GM18858 (cell line): ENCODE results near the gene PLAAT4.
"Not testable (repeated sequence)": the region's sequence is repeated elsewhere in the genome, so short reads cannot be mapped to it uniquely, and the experiment has no call there.

Experiments used
- ATAC-seq: cut with Tn5 transposase; IDR thresholded peaks from one replicate; pipeline ENCODE4 v1.9.1; 2021; ENCODE audit not compliant: unreplicated experiment

Gene PLAAT4

GRCh38 chr11:63537293-63538101 is 889 bp downstream of the PLAAT4 start:
- ATAC-seq: no peak

DNA sequence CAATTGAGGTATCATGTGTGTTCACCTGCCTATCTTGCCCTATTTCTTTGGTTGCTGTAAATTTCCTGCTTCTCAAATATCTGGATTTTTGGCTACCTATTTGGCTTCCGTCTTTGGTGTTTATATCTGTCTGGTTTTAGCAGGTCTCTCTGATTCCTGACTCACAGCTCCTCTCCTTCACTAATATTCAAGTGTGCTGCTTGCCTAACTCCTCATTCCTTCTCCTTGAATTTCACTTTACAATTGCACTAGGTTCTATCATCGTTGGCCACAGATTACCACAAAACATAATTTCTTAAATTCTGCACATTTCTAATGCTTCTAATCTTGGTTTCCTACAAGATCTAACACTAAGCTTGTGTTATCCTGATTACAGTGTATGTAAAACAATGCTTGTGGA is 5.9 kb downstream of the PLAAT4 start:
- not testable (repeated sequence) for ATAC-seq

DNA sequence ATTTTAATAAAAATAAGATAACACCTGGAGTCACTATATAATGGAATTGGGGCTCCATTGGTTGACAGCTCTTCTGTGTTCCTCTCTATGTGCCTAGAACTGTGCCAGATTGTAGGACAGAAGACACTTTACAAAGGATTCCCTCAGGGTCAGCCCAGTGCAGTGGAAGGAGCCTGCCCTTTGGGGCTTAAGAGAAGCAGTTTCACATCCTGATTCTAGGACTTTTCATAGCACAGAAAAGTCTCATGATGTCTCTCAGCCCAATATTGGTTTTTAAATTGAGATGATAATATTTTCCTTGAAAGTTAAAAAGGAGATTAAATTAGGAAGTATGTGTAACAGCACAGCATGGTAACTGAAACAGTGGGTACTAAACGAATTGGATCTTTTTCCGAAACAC is 7.1 kb downstream of the PLAAT4 start:
- ATAC-seq: no peak

GRCh38 chr11:63547061-63547460 is 10.5 kb downstream of the PLAAT4 start:
- ATAC-seq: no peak

- no peak for ATAC-seq
Measured at GRCh38 chr11:63548178-63548577, 11.6 kb downstream of the PLAAT4 start.

GRCh38 chr11:63549411-63549810 is 12.8 kb downstream of the PLAAT4 start:
- no peak for ATAC-seq

DNA sequence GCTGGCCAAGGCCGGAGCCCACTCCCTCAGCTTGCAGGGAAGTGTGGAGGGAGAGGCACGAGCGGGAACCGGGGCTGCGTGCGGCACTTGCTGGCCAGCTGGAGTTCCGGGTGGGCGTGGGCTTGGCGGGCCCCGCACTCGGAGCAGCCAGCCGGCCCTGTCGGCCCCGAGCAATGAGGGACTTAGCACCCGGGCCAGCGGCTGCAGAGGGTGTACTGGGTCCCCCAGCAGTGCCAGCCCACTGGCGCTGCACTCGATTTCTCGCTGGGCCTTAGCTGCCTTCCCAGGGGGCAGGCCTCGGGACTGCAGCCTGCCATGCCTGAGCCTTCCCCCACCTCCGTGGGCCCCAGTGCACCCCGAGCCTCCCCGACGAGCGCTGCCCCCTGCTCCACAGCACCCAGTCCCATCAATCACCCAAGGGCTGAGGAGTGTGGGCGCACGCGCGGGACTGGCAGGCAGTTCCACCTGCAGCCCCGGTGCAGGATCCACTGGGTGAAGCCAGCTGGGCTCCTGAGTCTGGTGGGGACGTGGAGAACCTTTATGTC is 13.6 kb downstream of the PLAAT4 start:
- not testable (repeated sequence) for ATAC-seq

DNA sequence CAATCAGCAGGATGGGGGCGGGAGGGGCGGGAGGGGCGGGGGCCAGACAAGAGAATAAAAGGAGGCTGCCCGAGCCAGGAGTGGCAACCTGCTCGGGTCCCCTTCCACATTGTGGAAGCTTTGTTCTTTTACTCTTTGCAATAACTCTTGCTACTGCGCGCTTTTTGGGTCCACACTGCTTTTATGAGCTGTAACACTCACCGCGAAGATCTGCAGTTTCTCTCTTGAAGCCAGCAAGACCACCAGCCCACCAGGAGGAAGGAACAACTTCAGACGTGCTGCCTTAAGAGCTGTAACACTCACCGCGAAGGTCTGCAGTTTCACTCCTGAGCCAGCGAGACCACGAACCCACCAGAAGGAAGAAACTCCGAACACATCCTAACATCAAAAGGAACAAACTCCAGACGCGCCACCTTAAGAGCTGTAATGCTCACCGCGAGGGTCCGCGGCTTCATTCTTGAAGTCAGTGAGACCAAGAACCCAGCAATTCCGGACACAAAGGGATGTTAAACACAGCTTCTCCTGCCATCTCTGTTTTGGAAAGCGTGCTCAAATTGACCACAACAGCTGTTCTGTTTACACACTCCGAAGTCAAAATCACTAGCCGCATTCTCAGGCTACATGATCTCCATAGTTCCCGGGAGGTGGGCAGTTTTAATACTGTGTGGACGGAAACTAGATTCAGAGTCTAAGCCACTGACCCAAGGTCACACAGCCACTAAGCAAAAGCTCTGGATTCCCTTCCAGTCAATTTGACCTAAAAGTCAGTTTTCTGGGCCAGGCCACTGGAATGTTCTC is 14.7 kb downstream of the PLAAT4 start:
- no peak for ATAC-seq

DNA sequence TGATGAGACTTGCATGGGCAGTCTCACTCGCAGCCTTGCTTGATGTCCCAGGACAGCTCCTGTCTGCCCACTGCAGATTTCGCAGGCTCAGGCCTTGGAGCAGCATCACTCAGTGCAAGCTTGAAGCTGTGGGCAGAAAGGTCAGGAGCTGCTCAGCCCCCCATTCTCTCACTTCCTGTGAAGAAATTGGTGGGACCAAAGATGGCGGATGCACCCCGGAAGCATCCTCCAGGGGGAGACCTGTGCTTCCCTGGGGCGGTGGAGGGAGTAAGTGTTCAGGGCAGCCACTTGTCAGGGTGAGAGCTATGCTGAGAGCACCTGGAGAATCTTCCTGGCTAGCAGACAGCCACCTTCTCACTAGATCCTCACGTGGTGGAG is 15.3 kb downstream of the PLAAT4 start:
- no peak for ATAC-seq

DNA sequence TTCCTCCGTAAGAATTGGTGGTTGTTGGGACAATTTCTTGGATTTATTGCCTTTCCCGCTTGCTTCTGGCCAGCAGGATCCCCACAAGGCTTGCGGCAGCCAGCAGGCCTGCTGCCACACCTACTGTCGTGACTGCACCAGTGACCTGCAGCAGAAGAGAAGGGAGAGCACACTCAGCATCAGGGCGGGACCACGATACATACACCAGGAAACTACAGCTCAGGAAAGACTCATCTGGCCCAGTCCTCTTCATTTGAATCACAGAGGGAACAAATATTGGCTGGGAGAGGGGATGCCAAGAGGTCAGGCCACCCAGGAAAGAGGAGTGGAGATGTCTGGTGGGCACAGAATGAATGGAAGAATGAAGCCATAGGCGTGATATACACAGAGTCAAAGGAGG is 16.3 kb downstream of the PLAAT4 start:
- ATAC-seq: no peak

DNA sequence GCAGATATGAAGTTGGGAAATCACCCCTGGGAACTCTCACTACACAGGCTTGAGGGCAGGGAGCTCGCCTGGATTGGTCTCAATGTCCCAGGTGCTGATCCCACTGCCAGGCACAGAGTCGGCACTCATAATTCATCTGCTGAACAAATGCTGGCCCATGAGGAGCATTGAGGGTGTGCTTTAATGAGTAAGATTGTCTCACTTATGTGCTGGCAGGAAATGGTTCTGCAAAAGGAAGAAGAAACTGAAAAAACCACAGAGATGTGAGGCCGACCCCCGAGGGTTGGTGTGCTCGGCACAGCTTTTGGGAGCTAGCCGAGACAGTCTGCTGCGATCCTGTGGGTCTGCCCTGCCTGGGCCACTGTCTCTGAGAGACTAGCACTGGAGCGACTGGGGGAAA is 17.2 kb downstream of the PLAAT4 start:
- peak; percentile 76 for ATAC-seq

- no peak for ATAC-seq
Measured at GRCh38 chr11:63554877-63555223, 18.2 kb downstream of the PLAAT4 start.

DNA sequence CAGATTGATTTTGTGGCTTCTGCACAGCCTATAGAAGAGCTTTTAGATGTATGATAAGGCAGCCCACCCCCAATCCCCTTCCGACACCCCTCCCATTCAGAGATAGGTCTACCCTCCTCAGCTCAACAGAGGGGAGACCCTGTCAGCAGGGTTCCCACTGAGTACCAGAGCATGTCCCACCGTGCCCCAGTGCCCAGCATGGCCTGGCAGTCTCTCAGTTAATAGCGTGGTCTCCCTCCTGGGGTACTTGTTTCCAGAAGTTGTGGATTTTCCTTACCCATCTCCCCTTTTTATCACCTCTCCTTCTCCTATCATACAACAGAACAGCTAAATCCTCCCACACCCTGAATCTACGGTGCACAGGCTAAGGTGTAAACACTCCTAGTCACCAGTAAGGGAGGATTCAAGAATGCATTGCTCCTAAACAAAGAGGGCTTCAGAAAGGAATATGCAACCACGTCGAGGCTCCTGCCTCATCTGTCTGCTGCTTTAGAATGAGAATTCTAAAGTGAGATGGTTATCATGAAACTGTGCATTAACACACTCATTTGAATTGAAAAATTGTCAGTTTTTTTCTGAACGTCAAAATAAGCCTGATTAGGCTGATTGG is 19.9 kb downstream of the PLAAT4 start:
- no peak for ATAC-seq

GRCh38 chr11:63557570-63557969 is 21.0 kb downstream of the PLAAT4 start:
- no peak for ATAC-seq

GRCh38 chr11:63558459-63559157 is 22.0 kb downstream of the PLAAT4 start:
- no peak for ATAC-seq

DNA sequence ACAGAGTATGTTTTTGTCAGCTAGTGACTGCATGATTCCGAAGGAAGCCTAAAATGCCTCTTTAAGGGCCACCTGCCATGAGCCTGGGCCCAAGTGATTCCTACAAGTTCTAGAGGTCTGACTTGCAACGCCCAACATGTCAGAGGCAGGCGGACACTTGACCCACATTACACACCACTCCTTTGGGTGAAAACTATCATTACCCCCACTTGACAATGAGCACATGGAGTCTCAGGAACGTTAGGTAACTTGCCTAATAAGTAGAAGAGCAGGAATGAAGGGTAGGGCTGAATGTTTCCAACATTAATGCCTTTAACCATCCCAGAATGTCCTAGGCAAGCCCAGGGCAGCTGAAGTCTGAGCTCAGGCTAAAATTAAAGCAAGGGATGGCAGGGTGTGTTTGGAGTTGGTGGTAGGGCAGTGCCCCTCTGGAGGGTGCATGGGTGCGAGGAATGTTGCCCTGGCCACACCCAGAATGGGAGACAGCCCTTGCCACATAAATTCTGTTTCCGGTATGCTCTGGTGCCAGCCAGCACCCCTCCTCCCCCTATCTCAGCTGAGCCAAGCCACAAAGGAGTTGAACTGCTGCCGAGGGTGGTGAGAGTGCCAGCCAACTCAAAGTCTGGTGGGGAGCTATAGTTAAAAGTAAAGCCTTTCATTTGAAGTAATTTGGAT is 24.0 kb downstream of the PLAAT4 start:
- ATAC-seq: no peak

- ATAC-seq: no peak
Measured at GRCh38 chr11:63563201-63564055, 26.8 kb downstream of the PLAAT4 start, which contains the start of gene PLAAT2. Gene PLAAT2, minus strand, starts transcription at chr11:63563379. Its CDS starts 55 bp downstream, at chr11:63563324.

- peak; percentile 69 for ATAC-seq
Measured at GRCh38 chr11:63564056-63564774, 27.6 kb downstream of the PLAAT4 start.
